HG03571 (cell line): ENCODE data around the gene NUP93.
"Not testable (repeated sequence)": the region's sequence is repeated elsewhere in the genome, so short reads cannot be mapped to it uniquely, and the experiment has no call there.

Source experiments
- ATAC-seq: cut with Tn5 transposase; IDR thresholded peaks from one replicate; pipeline ENCODE4 v1.9.1; 2021; ENCODE audit not compliant: unreplicated experiment

The NUP93 gene

GRCh38 chr16:56708525-56709442 lies 21.1 kb upstream of the NUP93 start:
- ATAC-seq, result no peak

GRCh38 chr16:56709443-56710040 lies 20.4 kb upstream of the NUP93 start:
- no peak for ATAC-seq

- ATAC-seq, result no peak
Measured at GRCh38 chr16:56710181-56710737, 19.7 kb upstream of the NUP93 start.

- no peak for ATAC-seq
Measured at GRCh38 chr16:56711862-56712261, 18.1 kb upstream of the NUP93 start.

GRCh38 chr16:56713794-56714193 lies 16.1 kb upstream of the NUP93 start:
- no peak for ATAC-seq

GRCh38 chr16:56715126-56715525 lies 14.8 kb upstream of the NUP93 start:
- no peak for ATAC-seq

GRCh38 chr16:56716761-56717160 lies 13.2 kb upstream of the NUP93 start:
- ATAC-seq, result no peak

- not testable (repeated sequence) for ATAC-seq
Measured at GRCh38 chr16:56717532-56717931, 12.4 kb upstream of the NUP93 start.

GRCh38 chr16:56722200-56722842 lies 7.6 kb upstream of the NUP93 start:
- ATAC-seq, result no peak

- no peak for ATAC-seq
Measured at GRCh38 chr16:56724191-56724590, 5.7 kb upstream of the NUP93 start.

GRCh38 chr16:56726283-56726682 lies 3.6 kb upstream of the NUP93 start:
- ATAC-seq, result no peak

- ATAC-seq, result no peak
Measured at GRCh38 chr16:56726926-56727325, 3.0 kb upstream of the NUP93 start.

- ATAC-seq, result no peak
Measured at GRCh38 chr16:56728027-56728426, 1.9 kb upstream of the NUP93 start.

GRCh38 chr16:56728980-56729734 lies 772 bp upstream of the NUP93 start:
- no peak for ATAC-seq

GRCh38 chr16:56732366-56732765 lies 2.4 kb downstream of the NUP93 start:
- no peak for ATAC-seq

- ATAC-seq, result no peak
Measured at GRCh38 chr16:56732832-56733231, 2.9 kb downstream of the NUP93 start.

- ATAC-seq, result no peak
Measured at GRCh38 chr16:56734429-56734828, 4.5 kb downstream of the NUP93 start.

- ATAC-seq, result no peak
Measured at GRCh38 chr16:56736476-56736875, 6.5 kb downstream of the NUP93 start.

- no peak for ATAC-seq
Measured at GRCh38 chr16:56737539-56737938, 7.6 kb downstream of the NUP93 start.

GRCh38 chr16:56738221-56738620 lies 8.3 kb downstream of the NUP93 start:
- no peak for ATAC-seq

GRCh38 chr16:56739378-56739777 lies 9.4 kb downstream of the NUP93 start:
- ATAC-seq, result not testable (repeated sequence)
